ENCODE measurements around the gene TEKT3.

The TEKT3 gene

DNA sequence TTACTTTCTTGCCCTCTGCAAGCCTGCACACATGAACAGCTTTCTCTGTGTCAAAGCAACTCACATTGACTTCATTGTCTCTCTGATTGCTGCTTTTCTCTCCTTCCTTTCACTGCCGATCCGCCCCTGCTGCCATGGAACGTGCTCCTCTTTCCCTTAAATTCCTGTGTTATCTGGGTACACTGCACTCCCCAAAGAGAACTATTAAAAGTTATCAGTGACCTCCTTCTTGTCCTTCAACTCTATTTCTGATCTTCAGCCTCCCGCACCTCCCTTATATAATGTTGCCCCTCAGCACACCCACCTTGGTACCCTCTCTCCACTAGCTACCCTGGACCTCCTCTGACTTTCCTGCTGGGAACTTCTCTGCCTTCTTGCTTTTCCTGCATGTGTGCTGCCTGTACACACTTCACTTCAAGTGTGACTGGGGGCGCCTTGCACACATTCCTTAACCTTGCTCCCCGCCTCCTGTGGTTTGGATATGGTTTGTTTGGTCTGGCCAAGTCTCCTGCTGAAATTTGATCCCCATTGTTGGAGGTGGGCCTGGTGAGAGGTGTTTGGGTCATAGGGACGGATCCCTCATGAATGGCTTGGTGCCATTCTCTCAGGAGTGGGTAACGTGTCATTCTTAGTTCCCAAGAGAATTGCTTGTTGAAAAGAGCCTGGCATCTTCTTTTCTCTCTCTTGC is 49.6 kb downstream of the TEKT3 start:
- DNase-seq (ENCODE audit: low spot score), result no peak

DNA sequence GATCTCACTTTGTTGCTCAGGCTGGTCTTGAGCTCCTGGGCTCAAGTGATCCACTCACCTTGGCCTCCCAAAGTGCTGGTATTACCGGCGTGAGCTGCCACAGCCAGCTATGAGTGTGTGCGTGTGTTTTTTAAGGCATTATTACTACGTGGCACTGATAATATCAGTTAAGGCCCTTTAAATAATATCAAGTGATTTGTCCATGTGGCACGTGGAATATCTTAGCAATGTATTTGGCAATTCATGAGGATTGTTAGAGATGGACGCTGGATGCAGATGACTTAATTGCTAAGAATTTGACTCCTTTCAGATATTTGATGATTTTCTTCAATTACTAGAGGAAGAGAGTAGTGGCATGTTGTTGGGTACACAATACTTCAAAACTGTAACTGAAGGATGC is 50.8 kb downstream of the TEKT3 start:
- no peak for DNase-seq (ENCODE audit: low spot score)

DNA sequence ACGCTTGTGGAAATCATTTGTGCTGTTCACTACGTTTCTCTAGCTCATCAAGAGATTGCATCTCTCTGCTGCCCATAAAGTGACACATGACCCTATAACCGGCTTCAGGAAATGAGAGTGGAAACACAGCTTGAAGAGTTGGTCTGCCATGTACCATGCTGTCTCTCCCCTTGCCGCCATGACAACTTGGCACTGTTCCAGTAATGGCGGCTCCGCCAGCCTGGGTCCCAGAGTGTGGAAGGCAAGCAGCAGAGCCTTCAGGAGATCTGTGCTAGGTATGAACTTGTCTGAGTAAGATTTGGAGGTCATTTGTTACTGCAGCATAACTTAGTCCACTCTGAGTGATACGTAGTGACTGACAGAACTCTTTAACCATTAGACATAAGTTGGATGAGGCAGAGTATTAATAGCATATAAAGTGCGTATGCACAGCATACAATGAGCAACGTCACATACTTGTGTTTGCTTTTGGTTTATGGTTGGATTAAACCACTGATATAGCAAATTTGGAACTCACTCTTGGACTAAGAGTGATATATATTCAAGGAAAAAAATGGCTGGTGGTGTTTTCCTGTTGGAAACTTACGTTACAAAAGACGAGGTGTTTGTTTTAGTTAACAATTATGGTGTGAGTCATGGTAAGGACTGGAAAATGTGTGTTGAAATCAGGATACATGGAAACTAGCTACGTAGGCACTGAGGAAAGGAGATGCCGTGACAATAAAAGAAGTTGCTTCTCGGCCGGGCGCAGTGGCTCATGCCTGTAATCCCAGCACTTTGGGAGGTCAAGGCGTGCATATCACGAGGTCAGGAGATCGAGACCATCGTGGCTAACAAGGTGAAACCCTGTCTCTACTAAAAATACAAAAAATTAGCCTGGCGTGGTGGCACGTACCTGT is 51.9 kb downstream of the TEKT3 start:
- DNase-seq (ENCODE audit: low spot score), result no peak

DNA sequence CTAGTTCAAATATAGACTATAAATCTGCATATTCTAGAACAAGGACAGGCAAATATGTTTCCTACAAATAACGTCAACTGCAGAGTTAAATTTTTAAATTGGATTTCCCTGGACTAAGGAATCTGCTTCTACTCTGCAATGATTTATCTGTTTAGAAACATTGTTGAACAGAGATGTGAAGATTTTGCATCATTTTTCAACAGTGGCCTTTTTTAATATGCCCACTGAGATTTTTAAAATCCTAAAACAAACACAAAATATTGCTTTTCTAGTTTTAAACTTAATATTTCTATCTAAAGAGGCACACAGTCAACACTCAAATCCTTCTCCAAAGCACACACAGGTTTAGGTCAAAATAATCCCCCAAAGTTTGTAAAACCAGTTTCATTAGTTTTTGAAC is 52.5 kb downstream of the TEKT3 start:
- no peak for DNase-seq (ENCODE audit: low spot score)

DNA sequence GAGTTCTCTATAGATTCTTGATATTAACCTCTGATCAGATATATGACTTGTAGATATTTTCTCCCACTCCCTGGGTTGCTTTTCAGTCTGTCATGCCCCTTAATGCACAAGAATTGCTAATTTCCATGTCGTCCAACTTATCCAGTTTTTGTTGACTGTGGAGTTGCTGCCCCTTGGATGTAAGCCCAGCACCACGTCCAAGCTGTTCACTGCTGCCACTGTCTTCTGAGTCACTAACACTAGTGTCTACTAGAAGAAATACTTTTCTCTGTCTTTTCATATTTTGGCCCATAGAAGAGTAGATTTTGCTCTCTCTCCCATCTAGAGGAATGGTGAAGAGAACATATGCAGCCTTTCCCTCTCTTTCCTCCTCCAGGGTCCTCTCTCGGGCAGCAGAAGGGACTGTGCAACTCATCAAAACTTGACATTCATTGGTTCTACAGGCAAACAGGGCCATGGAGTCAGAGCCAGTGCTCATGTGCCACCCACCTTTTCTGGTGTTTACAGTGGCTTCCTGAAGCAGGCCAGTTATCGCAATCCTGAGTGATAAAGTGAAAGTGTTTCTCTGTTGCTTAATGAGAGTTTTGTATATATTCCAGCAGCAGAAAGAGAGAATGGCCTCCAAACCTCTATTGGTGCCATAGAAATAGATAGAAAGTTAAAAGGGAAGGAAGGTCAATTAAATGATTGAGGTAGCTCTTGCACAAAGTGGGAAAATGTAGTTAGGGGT is 53.7 kb downstream of the TEKT3 start:
- DNase-seq (ENCODE audit: low spot score), result no peak

DNA sequence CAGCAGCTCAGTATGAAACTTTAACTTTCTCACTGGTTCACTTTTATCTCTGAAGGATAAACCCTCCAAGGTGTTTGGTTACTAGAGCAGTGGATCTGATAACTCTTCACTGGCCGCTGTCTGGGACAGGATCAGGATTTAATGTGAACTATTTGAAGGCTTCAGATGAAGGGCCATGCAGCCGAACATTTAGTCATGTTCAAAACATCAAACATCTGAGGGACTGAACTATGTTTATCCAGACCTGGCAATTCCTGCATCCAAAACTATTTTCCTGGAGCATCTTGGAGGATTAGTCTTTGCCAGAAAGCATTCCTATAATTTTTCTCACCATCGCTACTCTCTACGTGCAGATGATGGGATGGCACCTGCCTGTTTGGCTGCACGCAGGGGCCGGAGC is 55.9 kb downstream of the TEKT3 start:
- no peak for DNase-seq (ENCODE audit: low spot score)

DNA sequence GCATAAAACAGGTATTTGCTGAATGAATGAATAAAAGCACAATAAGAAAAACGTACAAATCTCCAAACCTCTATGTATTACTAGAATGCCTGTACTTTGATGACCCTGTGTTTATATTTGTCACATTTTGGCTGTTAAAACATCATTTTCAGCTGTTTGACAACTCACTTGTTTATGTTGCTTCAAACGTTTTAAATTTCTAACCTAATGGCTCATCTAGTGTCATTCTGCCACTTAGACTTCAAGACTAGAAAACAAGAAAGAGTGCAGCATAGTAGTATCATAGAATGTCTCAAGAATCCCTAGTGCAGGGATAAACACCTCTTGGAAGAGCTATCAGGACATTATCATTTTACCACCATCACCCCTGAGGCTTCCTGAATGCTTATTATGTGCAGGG is 56.9 kb downstream of the TEKT3 start:
- DNase-seq (ENCODE audit: low spot score), result no peak

DNA sequence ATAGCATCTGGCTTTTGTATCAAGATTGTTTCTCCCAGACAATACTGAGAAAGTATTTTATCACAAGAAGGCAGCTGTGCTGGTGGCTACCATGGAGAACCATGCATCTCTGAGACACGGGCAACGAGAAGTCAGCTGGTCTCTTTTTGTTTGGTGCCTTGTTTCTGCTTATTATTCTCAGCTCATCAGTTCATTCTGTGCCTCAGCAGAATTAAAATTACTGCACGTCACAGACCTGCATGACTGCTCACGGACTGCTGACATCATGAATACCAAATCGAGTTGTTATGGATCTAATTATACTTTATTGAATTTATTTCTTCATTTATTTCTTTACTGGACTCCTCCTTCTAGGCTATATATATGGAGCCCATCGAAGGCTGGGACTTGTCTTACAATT is 57.3 kb downstream of the TEKT3 start:
- no peak for DNase-seq (ENCODE audit: low spot score)

DNA sequence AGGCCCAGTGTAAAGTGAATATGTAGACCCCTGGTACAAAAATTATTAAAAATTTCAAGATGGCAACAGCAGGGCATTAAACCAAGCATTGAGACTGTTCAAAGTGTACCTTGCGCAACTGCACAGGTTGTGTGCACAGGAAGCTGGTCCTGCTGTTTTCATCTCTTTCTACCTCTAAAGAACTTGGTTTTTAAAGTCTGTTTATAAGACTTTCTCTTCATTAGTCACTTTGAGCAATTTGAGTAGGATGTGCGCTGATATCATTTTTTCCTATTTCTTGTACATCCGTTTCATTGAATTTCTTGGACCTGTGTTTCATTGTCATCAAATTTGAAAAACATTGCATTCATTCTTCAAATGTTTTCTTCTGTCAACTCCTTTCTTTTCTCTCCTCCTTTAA is 59.5 kb downstream of the TEKT3 start:
- no peak for DNase-seq (ENCODE audit: low spot score)

DNA sequence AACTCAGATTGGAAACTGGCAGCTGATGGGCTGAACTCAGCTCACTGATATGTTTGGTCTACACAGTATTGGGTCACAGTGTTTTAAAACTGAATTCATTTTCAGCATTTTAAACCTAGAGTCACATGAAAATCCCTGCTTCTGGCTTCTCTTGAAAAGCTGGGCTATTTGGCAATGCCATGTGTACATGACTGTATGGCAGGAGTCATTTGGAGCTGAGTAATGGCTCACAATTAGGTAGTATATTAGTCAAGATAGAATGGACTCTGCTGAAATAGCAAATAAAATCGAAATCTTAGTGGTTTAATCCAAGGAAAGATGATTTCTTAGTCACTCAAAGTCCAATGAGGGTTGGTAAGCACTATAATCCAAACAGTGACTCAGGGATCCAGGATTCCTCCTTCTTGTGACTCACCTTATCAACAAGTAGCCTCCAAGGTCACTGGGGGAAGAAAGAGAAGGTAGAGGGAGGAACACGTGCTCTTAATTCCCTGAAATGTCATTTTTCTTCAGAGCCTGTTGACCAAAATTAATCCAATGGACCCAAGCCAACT is 62.4 kb downstream of the TEKT3 start:
- no peak for DNase-seq (ENCODE audit: low spot score)

DNA sequence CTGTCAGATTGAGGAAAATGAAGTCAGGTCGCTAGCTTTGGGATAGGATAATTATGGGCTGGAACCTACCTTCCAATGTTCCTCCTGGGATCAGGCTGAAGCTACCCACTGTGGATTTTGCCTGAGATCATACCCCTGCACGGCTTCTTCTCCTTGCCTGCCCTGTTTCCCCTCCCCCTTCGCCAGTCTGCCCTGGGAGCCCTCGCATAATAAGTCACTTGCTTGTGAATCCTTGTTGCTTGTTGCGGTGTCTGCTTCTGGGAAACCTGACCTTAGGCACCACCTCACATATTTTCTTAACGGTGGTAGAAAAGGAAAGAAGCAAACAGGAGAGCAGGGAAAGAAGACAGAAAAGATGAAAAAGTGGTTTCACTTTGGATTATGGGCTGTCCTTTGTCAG is 63.0 kb downstream of the TEKT3 start:
- DNase-seq (ENCODE audit: low spot score), result no peak

DNA sequence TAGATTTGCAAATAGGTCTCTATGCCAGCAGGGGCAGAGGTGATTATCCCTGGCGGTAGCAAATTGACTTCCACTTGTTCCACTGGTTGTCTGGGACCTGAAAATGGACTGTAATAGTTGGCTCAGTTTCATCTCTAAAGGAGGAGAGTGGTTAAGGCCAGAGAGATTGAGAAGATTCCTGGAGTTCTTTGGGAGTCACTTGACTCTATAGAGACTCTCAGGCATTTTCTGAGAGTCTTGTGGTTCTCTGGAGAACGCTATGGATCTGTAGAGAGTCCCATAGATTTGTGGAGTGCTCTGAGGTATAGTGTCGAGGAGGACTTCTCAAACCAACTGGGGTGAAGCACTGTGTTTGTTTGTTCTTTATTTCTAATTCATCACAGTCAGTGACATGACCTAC is 67.4 kb downstream of the TEKT3 start:
- DNase-seq (ENCODE audit: low spot score), result no peak

DNA sequence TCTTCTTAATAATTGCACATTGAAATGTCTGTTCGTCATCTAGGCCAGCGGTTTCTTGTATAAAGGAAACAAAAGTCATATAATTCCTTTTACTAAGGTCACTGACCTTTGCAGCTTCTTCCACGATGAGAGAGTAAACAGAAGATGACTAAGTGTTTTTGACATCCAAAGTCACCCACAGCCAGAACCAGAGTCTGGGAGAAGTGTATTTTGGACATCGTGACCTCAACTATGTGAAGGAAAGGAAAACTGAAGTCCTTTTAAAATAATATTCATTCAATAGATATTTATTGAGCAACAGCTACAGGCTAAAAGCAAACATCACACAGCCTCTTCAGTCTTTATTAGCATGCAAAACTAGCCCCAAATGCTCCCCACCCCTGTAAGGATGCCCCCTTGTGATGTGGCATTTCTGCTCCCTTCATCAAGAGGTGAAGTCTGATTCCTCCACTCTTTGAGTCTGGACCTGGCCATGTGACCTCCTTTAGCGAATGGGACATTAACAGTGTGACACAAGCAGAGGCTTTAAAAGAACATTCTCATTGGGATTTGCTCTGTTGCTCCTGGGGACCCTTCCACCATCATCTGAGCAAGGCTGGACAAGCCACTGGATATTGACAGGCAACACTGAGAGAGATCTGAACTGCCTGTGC is 68.1 kb downstream of the TEKT3 start:
- no peak for DNase-seq (ENCODE audit: low spot score)

DNA sequence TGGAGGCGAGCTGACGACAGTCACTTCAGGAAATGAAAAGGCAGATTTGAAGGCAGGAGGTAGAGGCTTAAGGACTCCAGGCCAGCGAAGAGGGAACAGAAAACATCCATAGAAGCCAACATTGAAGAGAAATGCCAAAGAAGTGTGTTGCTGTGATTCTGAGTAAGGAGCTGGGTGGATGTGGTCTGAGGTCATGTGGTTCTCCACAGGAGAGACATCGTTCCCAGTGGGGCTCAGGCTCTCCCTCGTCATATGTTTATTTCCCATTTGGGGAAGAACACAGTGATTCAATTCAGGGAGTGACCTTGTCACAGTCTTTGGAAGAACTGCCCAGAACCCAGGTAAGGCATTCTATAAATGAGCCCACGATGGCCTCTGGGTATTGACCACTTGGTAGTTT is 69.7 kb downstream of the TEKT3 start:
- no peak for DNase-seq (ENCODE audit: low spot score)

DNA sequence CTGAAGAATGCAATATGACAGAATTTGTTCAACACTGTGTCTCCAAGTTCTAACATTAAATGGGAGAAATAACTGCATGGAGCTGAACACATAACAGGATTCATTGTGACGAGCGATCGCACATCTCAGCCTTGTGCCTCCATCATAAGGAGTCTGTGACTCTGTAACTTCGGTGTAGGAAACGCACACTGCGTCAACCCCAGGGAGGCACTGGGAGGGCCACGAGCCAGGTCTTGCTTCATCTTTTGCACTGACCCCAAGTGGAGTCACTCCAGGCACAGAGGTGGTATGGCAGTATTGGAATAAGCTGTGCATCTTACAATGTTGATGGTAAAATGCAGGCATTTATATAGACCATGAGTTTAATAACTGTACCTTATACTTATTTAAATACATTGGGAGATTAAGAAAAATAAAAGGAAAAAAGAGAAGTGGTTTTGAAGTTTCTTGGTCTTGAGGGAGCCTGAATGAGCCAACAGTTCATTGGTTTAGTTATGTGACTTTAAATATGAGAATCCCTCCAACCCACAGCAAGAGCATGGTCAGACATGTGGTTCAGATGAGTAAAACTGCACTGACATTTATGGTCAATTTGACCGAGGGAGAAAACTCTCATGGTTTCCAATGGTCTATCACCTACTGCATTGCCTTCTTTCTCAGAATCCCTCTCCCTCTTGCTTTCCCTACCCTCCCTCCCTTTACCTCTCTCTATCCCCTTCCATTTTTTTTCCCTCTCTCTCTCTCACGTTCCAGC is 70.6 kb downstream of the TEKT3 start:
- no peak for DNase-seq (ENCODE audit: low spot score)

DNA sequence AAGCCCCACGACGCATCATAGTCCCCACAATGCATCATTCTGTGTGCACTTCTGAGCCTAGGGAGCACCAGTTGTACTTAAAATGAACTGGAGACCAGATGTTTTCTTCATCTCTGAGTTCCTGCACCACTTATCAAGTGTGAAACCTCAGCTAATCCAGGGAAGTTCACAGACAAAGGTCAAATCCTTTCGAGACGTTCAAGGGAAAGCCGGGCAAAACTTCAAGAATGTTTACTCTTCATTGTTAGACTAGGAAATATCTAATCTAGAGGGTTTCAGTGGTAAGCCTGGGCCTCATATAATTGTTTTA is 71.7 kb downstream of the TEKT3 start:
- DNase-seq (ENCODE audit: low spot score), result no peak

DNA sequence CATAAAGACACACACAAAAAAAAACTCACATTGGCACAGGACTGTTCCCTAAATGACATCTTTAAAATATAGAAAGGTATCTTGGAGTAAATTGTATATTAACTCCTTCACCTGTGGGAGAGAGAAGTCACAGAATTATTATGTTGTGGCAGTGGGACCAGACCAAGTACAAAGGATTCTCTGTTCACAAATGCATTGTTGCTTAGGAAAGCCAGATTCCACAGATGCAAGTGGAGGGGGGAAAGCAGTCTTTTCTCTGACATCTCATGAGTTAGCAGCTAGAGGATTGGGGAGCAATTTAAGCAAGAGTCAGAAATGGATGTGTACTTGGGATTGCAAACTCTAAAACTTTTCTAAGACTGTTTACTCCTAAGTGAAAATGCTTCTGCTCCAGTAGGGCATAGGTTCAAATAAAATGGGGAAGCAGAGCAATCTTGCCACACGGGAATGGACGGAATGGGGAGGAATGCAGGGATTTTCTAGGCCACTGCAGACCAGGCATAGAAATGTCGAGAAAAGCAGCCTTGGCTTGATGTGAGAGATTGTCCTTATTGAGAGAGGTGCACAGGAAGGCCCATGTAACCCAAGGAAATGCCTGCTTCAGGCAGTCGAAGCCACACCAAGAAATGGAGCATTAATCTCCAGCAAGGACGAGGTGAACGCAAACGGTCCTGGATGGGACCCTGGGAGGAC is 72.2 kb downstream of the TEKT3 start:
- no peak for DNase-seq (ENCODE audit: low spot score)

DNA sequence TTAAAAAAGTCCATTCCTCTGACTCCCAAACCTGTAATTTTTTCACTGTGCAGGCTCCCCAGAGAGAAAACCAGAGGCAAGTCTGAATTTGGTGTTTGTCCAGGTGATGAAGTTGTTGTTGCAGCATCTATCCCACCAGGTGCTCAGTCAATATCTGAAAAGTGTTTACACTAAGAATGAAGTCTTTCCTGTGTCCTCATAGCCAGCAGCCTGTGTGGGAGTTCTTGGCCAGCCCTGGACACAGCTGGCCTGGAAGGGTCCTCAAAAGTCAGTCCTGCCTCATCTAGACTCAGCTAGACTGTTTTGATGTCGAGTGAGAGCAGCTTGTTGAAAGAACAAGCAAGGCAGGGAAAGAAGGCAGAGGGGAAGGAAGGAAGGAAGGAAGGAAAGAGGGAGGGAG is 72.9 kb downstream of the TEKT3 start:
- DNase-seq (ENCODE audit: low spot score), result no peak

DNA sequence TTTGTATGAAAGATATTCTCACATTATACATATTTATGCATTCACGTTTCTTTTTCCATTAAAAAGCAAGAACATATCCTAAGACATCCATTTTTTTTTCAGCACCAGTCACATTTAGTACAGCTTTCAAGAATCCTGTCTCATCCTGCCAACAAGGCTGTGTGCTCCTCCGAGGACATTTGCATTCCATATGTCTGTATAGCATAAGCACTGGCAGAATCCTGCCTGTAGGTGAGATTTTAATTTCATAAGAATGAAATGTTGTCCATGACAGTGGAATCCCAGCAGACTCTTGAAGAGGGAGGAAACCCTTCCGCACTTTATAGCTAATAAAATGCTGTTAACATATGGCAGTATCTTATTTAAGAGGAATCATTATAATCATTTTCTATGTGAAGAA is 73.4 kb downstream of the TEKT3 start:
- no peak for DNase-seq (ENCODE audit: low spot score)

DNA sequence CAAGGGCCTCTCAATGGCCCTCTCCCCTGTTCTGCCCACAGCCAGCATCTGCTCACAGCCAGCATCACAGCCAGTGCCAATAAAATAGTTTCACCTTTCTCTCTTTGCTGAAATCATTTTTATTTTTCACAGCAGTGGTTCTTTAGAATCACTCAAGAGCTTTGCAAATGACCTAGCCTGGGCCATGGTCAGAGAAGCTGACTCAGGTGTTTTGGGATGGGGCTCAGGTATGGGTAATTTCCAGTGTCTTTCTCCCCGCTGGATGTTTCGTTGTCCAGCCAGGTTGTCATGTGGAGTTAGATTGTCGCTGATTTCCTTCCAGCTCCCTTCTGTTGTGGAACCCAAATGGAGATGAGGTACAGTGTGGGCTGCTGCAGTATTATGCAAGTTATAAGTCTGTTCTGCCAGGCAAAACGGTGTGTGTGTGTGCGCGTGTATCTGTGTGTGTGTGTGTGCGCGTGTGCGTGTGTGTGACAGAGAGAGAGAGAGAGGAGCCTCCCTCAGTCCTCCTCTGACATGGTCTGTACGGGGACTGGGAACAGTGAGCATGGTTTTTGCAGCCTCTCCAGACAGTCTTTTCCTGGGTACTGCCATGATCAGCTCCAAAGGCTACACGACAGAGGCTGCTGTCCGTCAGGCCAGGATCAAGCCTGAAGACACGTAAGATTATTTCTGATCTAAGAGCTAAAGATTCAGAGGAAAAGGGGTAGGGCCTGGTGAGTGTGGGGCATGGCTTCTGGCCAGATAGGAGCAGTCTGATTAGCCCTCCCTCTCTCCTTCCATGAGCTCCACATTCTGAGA is 74.9 kb downstream of the TEKT3 start:
- no peak for DNase-seq (ENCODE audit: low spot score)
